GM23248 (cell line): ENCODE results near the gene KRTAP10-10.

Source experiments
- EZH2 ChIP-seq: fragments of 200-600 bp; sonication (generic); IDR thresholded peaks from 2 replicates; pipeline ENCODE4 v1.6.1; 2018; ENCODE audit warnings: antibody characterized with exemption, mild to moderate bottlenecking; ENCODE audit not compliant: insufficient read depth, poor library complexity, severe bottlenecking
- EZH2phosphoT487 ChIP-seq: fragments of 200-600 bp; sonication (generic); IDR thresholded peaks from 2 replicates; pipeline ENCODE4 v1.6.1; 2018; ENCODE audit warnings: antibody characterized with exemption, moderate library complexity, mild to moderate bottlenecking, low read depth; ENCODE audit not compliant: insufficient read depth

DNA sequence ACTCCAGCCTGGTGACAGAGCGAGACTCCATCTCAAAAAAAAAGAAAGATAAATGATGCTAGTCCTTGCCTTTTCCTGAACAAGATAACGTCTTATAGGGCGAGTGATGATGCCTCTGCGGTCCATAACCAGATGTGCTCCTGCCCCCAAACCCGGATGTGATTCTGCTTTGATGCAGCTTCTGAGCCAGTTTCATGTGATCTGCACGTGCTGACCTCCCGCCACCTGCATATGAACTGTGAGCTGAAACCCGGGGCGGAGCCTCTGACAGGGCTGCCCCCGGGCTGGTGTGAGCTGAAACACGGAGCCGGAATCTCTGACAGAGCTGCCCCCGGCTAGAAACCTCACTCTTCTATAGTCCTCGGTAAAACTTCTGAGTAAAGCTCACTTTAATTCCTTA, 16.0 kb downstream of the KRTAP10-10 start:
- no peak for TF ChIP-seq EZH2
- TF ChIP-seq EZH2phosphoT487: no peak
